Fibroblast of lung (primary cell): ENCODE results near the gene NPR1. TPM values are rescaled to one million over a fixed set of nuclear protein-coding genes. Genes with fewer than 3 reads are reported as not detected.

Experiments
- DNase-seq, 2 donors: peaks; one replicate each; pipeline versions ENCODE4 v3.0.0 to v3.0.0-alpha.2; 2010; ENCODE audit warnings: low read depth in 2 of 2
- H2AFZ ChIP-seq: 2 replicates; pipeline ENCODE4 v1.5.1; 2012; ENCODE audit warnings: low read length, control low read depth, inconsistent platforms
- H3K27ac ChIP-seq: 2 replicates; pipeline ENCODE4 v1.5.1; 2011; ENCODE audit warnings: low read length, control low read depth; ENCODE audit not compliant: insufficient read depth
- H3K27me3 ChIP-seq: 2 replicates; pipeline ENCODE4 v1.5.1; 2011; ENCODE audit warnings: mild to moderate bottlenecking, low read length; ENCODE audit not compliant: control insufficient read depth, insufficient read depth
- H3K36me3 ChIP-seq: 2 replicates; pipeline ENCODE4 v1.5.1; 2011; ENCODE audit warnings: low read length; ENCODE audit not compliant: control insufficient read depth, insufficient read depth
- H3K4me1 ChIP-seq: 2 replicates; pipeline ENCODE4 v1.5.1; 2011; ENCODE audit warnings: low read length; ENCODE audit not compliant: control insufficient read depth, insufficient read depth; ENCODE audit errors: extremely low read depth
- H3K4me2 ChIP-seq: 2 replicates; pipeline ENCODE4 v1.5.1; 2011; ENCODE audit warnings: low read length, control low read depth; ENCODE audit not compliant: insufficient read depth; ENCODE audit errors: extremely low read depth
- H3K4me3 ChIP-seq, 4 experiments: fragments of 200-600 bp in 1 of 4; sonication (generic) in 1 of 4; replicated peaks in 1 of 4; 2 replicates each; pipeline ENCODE4 v1.5.1; 2011 to 2016; ENCODE audit warnings: low read length in 4 of 4, low read depth in 3 of 4, mild to moderate bottlenecking in 3 of 4, control low read depth in 2 of 4, inconsistent platforms in 1 of 4, mixed read lengths in 1 of 4; ENCODE audit not compliant: insufficient read depth in 1 of 4; ENCODE audit errors: control extremely low read depth in 1 of 4
- H3K79me2 ChIP-seq: 2 replicates; pipeline ENCODE4 v1.5.1; 2012; ENCODE audit warnings: mild to moderate bottlenecking, low read length, inconsistent platforms; ENCODE audit not compliant: control insufficient read depth, insufficient read depth
- H3K9ac ChIP-seq: 2 replicates; pipeline ENCODE4 v1.5.1; 2011; ENCODE audit warnings: mild to moderate bottlenecking, low read length, control low read depth; ENCODE audit not compliant: insufficient read depth
- H3K9me3 ChIP-seq: 2 replicates; pipeline ENCODE4 v1.5.1; 2012; ENCODE audit warnings: low read depth, low read length; ENCODE audit not compliant: control insufficient read depth, insufficient read depth
- H4K20me1 ChIP-seq: 2 replicates; pipeline ENCODE4 v1.5.1; 2011; ENCODE audit warnings: low read length; ENCODE audit not compliant: control insufficient read depth, insufficient read depth; ENCODE audit errors: extremely low read depth
- CTCF ChIP-seq, 2 donors: IDR thresholded peaks in 1 of 2; conservative IDR thresholded peaks in 1 of 2; 1 replicate in 1 of 2; 2 replicates in 1 of 2; pipeline ENCODE4 v1.5.1; 2011 to 2012; ENCODE audit warnings: low read length in 2 of 2, control low read depth in 1 of 2, inconsistent platforms in 1 of 2, low read depth in 1 of 2, mild to moderate bottlenecking in 1 of 2
- EZH2 ChIP-seq: IDR thresholded peaks from 2 replicates; pipeline ENCODE4 v1.5.1; 2012; ENCODE audit warnings: low read length, control low read depth, mild to moderate bottlenecking; ENCODE audit errors: missing control alignments
- polyA plus RNA-seq, 2 donors: library from polyadenylated mRNA; depleted of rRNA in 1 of 2; stranded (reverse) in 1 of 2; unstranded in 1 of 2; fragments of >200 nt; gene quantifications; 2 replicates each; pipeline ENCODE4 v1.2.1, GENCODE V29; 2011 to 2012; ENCODE audit warnings: missing spikeins in 1 of 2
- total RNA-seq: library from RNA; depleted of rRNA; stranded (reverse); fragments of >200 nt; gene quantifications from 2 replicates; pipeline ENCODE4 v1.2.1, GENCODE V29; 2014

Gene NPR1
- total and polyA plus RNA-seq, 2 donors (not counting 1 experiment from before 2014, with no cell fraction given) = 0.14 to 0.66 TPM

GRCh38 chr1:153680120-153680403 is 1.6 kb downstream of the NPR1 start:
- no peaks in the 10 kb centered on the region for H3K36me3 ChIP-seq
- no peak overlapping the region for H3K4me2 ChIP-seq
- no peak overlapping the region for H3K9ac ChIP-seq
- peaks cover 10% of the 10 kb centered on the region for H3K4me1 ChIP-seq
- H3K79me2 ChIP-seq = no peaks in the 10 kb centered on the region
- no peak overlapping the region for H2AFZ ChIP-seq
- no peak overlapping the region for H3K4me3 ChIP-seq
- no peak for TF ChIP-seq EZH2
- TF ChIP-seq CTCF (conservative IDR thresholded peaks at IDR 0.05 in 1 of 2, IDR thresholded peaks at IDR 0.05 in 1 of 2; ENCODE audit: low read depth in 1 of 2, low read length in 2 of 2) = no peak
- H3K27me3 ChIP-seq = peaks cover 41% of the 10 kb centered on the region
- no peak for DNase-seq
- no peak overlapping the region for H3K27ac ChIP-seq
- H3K9me3 ChIP-seq = no peaks in the 10 kb centered on the region
- H4K20me1 ChIP-seq = no peaks in the 10 kb centered on the region

- Histone ChIP-seq H4K20me1 (no peaks in the 10 kb centered on the region), H3K79me2 (no peaks in the 10 kb centered on the region), H3K9me3 (no peaks in the 10 kb centered on the region), H3K4me3 (no peak overlapping the region), H2AFZ (no peak overlapping the region), H3K4me2 (no peak overlapping the region), H3K36me3 (no peaks in the 10 kb centered on the region), H3K9ac (no peak overlapping the region), H3K27ac (no peak overlapping the region), H3K4me1 (peaks cover 10% of the 10 kb centered on the region), H3K27me3 (peaks cover 41% of the 10 kb centered on the region)
- TF ChIP-seq CTCF (conservative IDR thresholded peaks at IDR 0.05 in 1 of 2, IDR thresholded peaks at IDR 0.05 in 1 of 2; ENCODE audit: low read depth in 1 of 2, low read length in 2 of 2) = no peak
- no peak for TF ChIP-seq EZH2
- DNase-seq = no peak
These were observed 4.2 kb downstream of the NPR1 start for GRCh38 chr1:153682730-153683129.

- H3K27me3 ChIP-seq = peaks cover 33% of the 10 kb centered on the region
- DNase-seq = no peak
- TF ChIP-seq EZH2 (no peak), CTCF (conservative IDR thresholded peaks at IDR 0.05 in 1 of 2, IDR thresholded peaks at IDR 0.05 in 1 of 2; ENCODE audit: low read depth in 1 of 2, low read length in 2 of 2) (no peak)
These were observed 5.4 kb downstream of the NPR1 start for GRCh38 chr1:153683854-153684253.

More at GRCh38 chr1:153683854-153684253, 5.4 kb downstream of the NPR1 start:
- Histone ChIP-seq H3K27ac (no peak overlapping the region), H3K4me1 (peaks cover 5% of the 10 kb centered on the region), H4K20me1 (no peaks in the 10 kb centered on the region), H3K9ac (no peak overlapping the region), H3K79me2 (no peaks in the 10 kb centered on the region), H3K36me3 (no peaks in the 10 kb centered on the region), H2AFZ (no peak overlapping the region), H3K4me3 (no peak overlapping the region), H3K9me3 (no peaks in the 10 kb centered on the region), H3K4me2 (no peak overlapping the region)
